22Rv1 (cell line): ENCODE results near the gene TMEM63B.

Experiments
- H3K27ac ChIP-seq: fragments of 450-650 bp; 2 replicates; pipeline ENCODE4 v1.5.1; 2017
- CTCF ChIP-seq: fragments of 450-650 bp; IDR thresholded peaks from 2 replicates; pipeline ENCODE4 v1.5.1; 2017; ENCODE audit warnings: mild to moderate bottlenecking
- ZFX ChIP-seq: fragments of 450-650 bp; IDR thresholded peaks from 2 replicates; pipeline ENCODE4 v1.6.1; 2017; ENCODE audit warnings: antibody characterized with exemption, borderline replicate concordance

Gene TMEM63B

DNA sequence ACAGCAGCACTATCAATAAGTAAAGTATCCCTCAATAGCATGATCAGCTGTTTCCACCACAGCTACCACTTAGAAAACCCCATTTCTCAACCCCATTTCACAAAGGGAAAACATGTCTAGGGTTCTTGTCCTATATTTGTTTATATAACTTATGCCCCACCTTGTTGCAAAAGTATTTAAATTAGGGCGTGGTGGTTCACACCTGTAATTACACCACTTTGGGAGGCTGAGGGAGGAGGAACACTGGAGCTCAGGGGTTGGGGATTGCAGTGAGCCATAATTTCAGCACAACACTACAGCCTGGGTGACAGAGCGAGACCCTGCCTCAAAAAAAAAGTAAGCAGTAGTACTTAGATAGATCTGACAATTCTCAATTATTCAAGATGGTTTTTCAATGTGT, 3.8 kb upstream of the TMEM63B start:
- H3K27ac ChIP-seq = 0 out of 2 replicates have a peak overlapping the region, but pooled peaks have one; percentile 10
- TF ChIP-seq CTCF = no peak
- TF ChIP-seq ZFX = no peak

DNA sequence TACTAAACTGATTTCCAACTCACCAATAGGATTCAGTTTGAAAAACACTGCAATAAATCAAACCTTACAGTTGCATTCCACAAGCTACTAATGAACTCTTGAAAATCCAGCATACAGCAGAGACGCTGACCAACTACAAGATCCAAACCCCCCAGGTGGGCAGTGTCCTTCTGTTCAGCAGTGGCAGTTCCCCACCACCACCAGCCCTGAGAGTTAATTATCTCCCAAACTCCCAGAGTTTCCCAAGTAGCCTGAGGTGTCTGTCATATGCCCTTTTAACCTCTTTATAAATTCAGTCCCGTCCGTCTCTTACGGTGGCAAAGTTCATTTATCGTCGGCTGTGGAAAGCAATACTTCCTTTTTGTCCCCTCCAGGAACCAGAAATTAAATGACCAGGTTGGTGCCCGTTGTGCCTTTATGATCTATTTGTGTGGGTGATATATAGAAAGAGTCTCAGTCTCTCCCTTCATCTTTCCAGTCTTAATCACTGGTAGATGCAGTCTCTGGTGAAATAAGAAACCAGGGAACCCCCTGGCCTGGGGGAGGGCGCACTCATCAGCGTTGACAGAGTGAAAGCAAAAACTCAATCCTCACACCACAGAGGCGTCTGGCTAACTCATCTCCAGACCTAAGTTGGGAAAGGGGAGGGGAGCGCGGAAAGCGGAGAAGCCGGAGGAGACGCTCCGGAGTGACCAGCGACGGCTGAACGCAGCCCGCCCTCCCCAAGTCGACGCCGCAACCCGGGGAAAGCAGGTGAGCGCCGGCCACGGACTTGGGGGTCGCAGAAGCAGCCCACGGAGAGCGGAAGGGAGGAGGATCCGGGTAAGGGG, 819 bp upstream of the TMEM63B start:
- TF ChIP-seq ZFX (no peak), CTCF (no peak)

GRCh38 chr6:44128020-44128917, 915 bp downstream of the TMEM63B start:
- TF ChIP-seq ZFX (no peak), CTCF (no peak)
- peak overlapping the region; percentile 61 for H3K27ac ChIP-seq

More for the DNA sequence above, 819 bp upstream of the TMEM63B start:
- peak overlapping the region; percentile 61 for H3K27ac ChIP-seq

GRCh38 chr6:44129841-44130322, 2.5 kb downstream of the TMEM63B start:
- TF ChIP-seq ZFX (no peak), CTCF (no peak)
- H3K27ac ChIP-seq = no peak overlapping the region; the same call in 1 of the 2 replicates

DNA sequence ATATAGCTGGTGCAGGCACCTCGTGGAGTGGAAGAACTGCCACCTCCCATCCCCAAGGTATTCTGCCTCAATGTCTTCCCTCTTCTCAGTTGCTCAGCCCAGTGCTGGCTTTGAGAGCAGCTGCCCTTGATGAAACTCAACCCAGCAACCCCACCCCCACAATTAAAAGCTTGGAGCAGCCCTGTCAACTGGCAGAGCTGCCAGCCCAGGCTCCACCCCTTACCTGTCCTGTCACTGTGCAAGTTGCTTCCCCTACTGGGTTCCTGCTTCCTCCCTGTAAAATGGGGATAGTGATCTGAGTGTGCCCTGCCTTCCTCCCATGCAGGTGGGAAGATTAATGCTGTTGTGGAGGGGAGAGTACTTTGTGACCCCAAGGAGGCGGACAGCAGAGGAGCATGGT, 4.5 kb downstream of the TMEM63B start:
- TF ChIP-seq CTCF (no peak), ZFX (no peak)

DNA sequence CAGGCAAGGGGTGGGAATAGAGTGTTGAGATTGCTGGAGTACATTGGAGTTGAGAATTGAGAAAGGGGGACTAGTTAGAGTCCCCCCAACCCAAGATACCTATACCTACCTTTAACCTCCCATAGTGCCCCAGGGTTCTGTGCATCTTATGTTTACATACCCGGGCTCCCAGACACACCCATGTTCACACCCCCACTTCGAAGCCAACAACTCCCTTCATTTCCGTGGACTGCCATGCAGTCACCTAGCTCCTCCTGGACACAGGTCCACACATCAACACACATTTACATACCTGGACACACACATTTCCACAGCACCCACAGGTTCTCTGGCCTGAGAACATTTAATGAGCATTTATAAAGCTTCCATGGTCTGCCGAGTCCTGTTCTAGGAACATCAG, 5.1 kb downstream of the TMEM63B start:
- H3K27ac ChIP-seq = peak overlapping the region; percentile 50
- no peak for TF ChIP-seq CTCF
- no peak for TF ChIP-seq ZFX

More for the DNA sequence above, 4.5 kb downstream of the TMEM63B start:
- peak overlapping the region; percentile 50 for H3K27ac ChIP-seq
